ENCODE measurements around the gene CACNA1D.
A peak's percentile ranks its signal among the peaks of the same experiment; 100 is the strongest.

- TF ChIP-seq TAF1 (IDR thresholded peaks at IDR 0.05; ENCODE audit: borderline replicate concordance, low read depth, low read length) (peak; percentile 49; the same call in 1 of the 2 replicates), POLR2A (IDR thresholded peaks at IDR 0.05; ENCODE audit: low read depth, low read length) (peak; percentile 37; the same call in 1 of the 2 replicates)
These were observed 279.4 kb downstream of the CACNA1D start for GRCh38 chr3:53773611-53774368.

Measured in GM12892 (cell line).